ENCODE results near the gene SLC36A3.

Gene SLC36A3

DNA sequence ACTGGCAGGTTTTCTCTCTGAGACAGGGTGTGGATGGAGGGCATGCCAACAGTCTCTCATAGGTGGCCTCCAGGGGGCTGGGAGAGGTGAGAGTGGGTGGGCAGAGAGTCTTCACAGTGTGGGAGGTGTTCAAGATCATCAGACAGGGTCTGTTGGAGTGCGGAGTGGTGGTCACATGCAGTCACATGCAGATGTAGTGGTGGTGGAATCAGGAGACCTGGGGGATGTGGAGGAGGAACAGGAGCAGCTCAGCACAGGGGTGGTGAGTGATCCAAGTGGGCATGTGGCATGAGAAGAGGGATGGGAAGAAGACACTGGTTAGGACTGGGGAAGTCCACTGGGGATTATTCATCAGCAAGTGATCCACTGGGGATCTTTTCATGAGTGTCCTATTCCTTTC lies 44.8 kb downstream of the SLC36A3 start:
- H2AFZ ChIP-seq (ENCODE audit: low read length), result no peak overlapping the region
- no peak overlapping the region for H3K4me2 ChIP-seq (ENCODE audit: insufficient read depth, low read length, poor library complexity, severe bottlenecking)
- no peak overlapping the region for H4K91ac ChIP-seq (ENCODE audit: low read depth, low read length, poor library complexity)
- no peak overlapping the region for H3K4ac ChIP-seq (ENCODE audit: low read length)
- H2BK120ac ChIP-seq (ENCODE audit: low read depth, low read length), result no peak overlapping the region
- no CpG with 5 or more reads among the region's 1 CpG for WGBS, 2 donors (ENCODE audit: extremely low coverage in 2 of 2, insufficient read length in 2 of 2, insufficient replicate concordance in 1 of 2)
- H3K9ac ChIP-seq (ENCODE audit: low read depth, low read length, poor library complexity), result peak overlapping the region; percentile 4
- no peak overlapping the region for H4K8ac ChIP-seq (ENCODE audit: low read depth, low read length)
- H3K9me3 ChIP-seq (replicated peaks in 1 of 2; ENCODE audit: control insufficient read depth in 2 of 2, insufficient read depth in 1 of 2, low read depth in 1 of 2, low read length in 2 of 2), result no peaks in the 10 kb centered on the region
- H3K4me3 ChIP-seq (ENCODE audit: low read length in 2 of 2), result no peak overlapping the region
- H3K27ac ChIP-seq (replicated peaks; ENCODE audit: low read length), result no peak overlapping the region
- no peak for DNase-seq (ENCODE audit: low spot score)
- H3K23ac ChIP-seq (ENCODE audit: low read depth, low read length, poor library complexity), result no peak overlapping the region
- no peaks in the 10 kb centered on the region for H3K27me3 ChIP-seq (ENCODE audit: control insufficient read depth in 3 of 3, insufficient read depth in 3 of 3, low read depth in 1 of 3, low read length in 3 of 3)
- H3K79me1 ChIP-seq (ENCODE audit: low read depth, low read length), result peaks cover 2% of the 10 kb centered on the region
- H3K4me1 ChIP-seq (ENCODE audit: control insufficient read depth in 2 of 2, insufficient read depth in 1 of 2, low read depth in 1 of 2, low read length in 2 of 2), result no peaks in the 10 kb centered on the region
- no peak overlapping the region for H2AK5ac ChIP-seq (ENCODE audit: low read depth, low read length)
- no peak overlapping the region for H2BK5ac ChIP-seq (ENCODE audit: low read length)
- peaks cover 0 to 3% of the 10 kb centered on the region in 2 donors for H3K36me3 ChIP-seq (replicated peaks in 1 of 2; ENCODE audit: control insufficient read depth in 2 of 2, insufficient read depth in 2 of 2, low read length in 2 of 2)
- H2BK15ac ChIP-seq (ENCODE audit: low read length), result no peak overlapping the region
- no peak overlapping the region for H3K18ac ChIP-seq (ENCODE audit: low read length)
- no peak overlapping the region for H2BK12ac ChIP-seq (ENCODE audit: low read length)
- no peak overlapping the region for H3K14ac ChIP-seq (ENCODE audit: low read length)

DNA sequence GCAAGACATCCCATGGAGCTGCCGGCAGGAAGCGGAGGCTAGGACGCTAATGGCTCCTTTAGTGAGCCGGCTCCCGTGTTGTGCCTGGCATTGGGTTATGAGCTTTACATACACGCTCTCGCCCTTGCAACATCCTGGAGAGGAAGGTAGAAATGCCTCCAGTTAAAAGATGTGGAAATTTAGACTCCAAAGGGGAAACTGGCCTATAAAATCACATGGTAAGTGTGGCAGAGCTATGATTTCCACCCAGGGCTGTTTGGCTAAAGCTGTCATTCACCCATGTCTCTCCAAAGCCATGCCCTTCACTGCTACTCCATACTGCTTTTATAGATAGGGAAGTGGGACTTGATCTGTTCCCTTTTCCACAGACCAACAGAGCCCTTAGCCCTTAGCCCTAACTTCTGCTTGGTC lies 45.4 kb downstream of the SLC36A3 start:
- no peak overlapping the region for H3K4ac ChIP-seq (ENCODE audit: low read length)

DNA sequence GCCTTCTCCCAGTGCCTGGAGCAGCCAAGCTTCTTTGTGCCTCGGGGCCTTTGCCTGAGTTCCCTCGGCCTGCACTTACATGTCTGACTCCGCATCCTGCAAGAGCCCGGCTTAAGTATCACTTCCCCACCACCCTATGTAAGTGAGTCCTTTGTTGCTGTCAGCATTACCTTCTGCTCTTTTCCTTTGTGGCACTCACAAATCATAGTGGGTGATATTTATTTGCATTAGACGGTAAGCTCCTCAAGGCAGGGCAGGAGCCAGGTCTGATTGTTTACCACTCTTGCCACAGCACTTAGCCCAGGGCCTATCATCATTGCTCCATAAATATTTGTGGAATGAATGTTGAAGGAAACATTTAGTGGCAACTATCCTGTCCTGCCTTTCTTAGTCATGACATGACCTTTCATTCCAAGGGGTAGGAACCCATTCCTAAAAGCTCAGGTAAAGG lies 45.8 kb downstream of the SLC36A3 start:
- no peak for DNase-seq (ENCODE audit: low spot score)
- no peak overlapping the region for H3K27ac ChIP-seq (replicated peaks; ENCODE audit: low read length)
- H3K23ac ChIP-seq (ENCODE audit: low read depth, low read length, poor library complexity), result no peak overlapping the region
- H2BK120ac ChIP-seq (ENCODE audit: low read depth, low read length), result no peak overlapping the region
- H3K4ac ChIP-seq (ENCODE audit: low read length), result no peak overlapping the region
- no CpG with 5 or more reads among the region's 5 CpGs for whole genome bisulfite sequencing, 2 donors (ENCODE audit: extremely low coverage in 2 of 2, insufficient read length in 2 of 2, insufficient replicate concordance in 1 of 2)
- no peak overlapping the region for H3K18ac ChIP-seq (ENCODE audit: low read length)
- H3K36me3 ChIP-seq (replicated peaks in 1 of 2; ENCODE audit: control insufficient read depth in 2 of 2, insufficient read depth in 2 of 2, low read length in 2 of 2), result peaks cover 0 to 3% of the 10 kb centered on the region in 2 donors
- H2BK12ac ChIP-seq (ENCODE audit: low read length), result no peak overlapping the region
- H2BK5ac ChIP-seq (ENCODE audit: low read length), result no peak overlapping the region
- no peak overlapping the region for H2AK5ac ChIP-seq (ENCODE audit: low read depth, low read length)
- H3K79me1 ChIP-seq (ENCODE audit: low read depth, low read length), result peaks cover 2% of the 10 kb centered on the region
- H4K8ac ChIP-seq (ENCODE audit: low read depth, low read length), result no peak overlapping the region
- H3K9ac ChIP-seq (ENCODE audit: low read depth, low read length, poor library complexity), result no peak overlapping the region
- H3K4me1 ChIP-seq (ENCODE audit: control insufficient read depth in 2 of 2, insufficient read depth in 1 of 2, low read depth in 1 of 2, low read length in 2 of 2), result peaks cover 0 to 4% of the 10 kb centered on the region in 2 donors
- H3K9me3 ChIP-seq (replicated peaks in 1 of 2; ENCODE audit: control insufficient read depth in 2 of 2, insufficient read depth in 1 of 2, low read depth in 1 of 2, low read length in 2 of 2), result no peaks in the 10 kb centered on the region
- no peak overlapping the region for H3K14ac ChIP-seq (ENCODE audit: low read length)
- H3K4me2 ChIP-seq (ENCODE audit: insufficient read depth, low read length, poor library complexity, severe bottlenecking), result no peak overlapping the region
- no peak overlapping the region for H4K91ac ChIP-seq (ENCODE audit: low read depth, low read length, poor library complexity)
- no peak overlapping the region for H2BK15ac ChIP-seq (ENCODE audit: low read length)
- H3K27me3 ChIP-seq (ENCODE audit: control insufficient read depth in 3 of 3, insufficient read depth in 3 of 3, low read depth in 1 of 3, low read length in 3 of 3), result no peaks in the 10 kb centered on the region
- H2AFZ ChIP-seq (ENCODE audit: low read length), result no peak overlapping the region
- no peak overlapping the region for H3K4me3 ChIP-seq (ENCODE audit: low read length in 2 of 2)

More for the DNA sequence above, 45.4 kb downstream of the SLC36A3 start:
- Histone ChIP-seq H3K27me3 (ENCODE audit: control insufficient read depth in 3 of 3, insufficient read depth in 3 of 3, low read depth in 1 of 3, low read length in 3 of 3) (no peaks in the 10 kb centered on the region), H2AFZ (ENCODE audit: low read length) (no peak overlapping the region), H2BK15ac (ENCODE audit: low read length) (no peak overlapping the region), H3K9ac (ENCODE audit: low read depth, low read length, poor library complexity) (no peak overlapping the region), H2BK5ac (ENCODE audit: low read length) (no peak overlapping the region), H2AK5ac (ENCODE audit: low read depth, low read length) (no peak overlapping the region), H3K79me1 (ENCODE audit: low read depth, low read length) (peaks cover 2% of the 10 kb centered on the region), H3K18ac (ENCODE audit: low read length) (no peak overlapping the region), H4K8ac (ENCODE audit: low read depth, low read length) (no peak overlapping the region), H3K9me3 (replicated peaks in 1 of 2; ENCODE audit: control insufficient read depth in 2 of 2, insufficient read depth in 1 of 2, low read depth in 1 of 2, low read length in 2 of 2) (no peaks in the 10 kb centered on the region), H3K14ac (ENCODE audit: low read length) (no peak overlapping the region), H4K91ac (ENCODE audit: low read depth, low read length, poor library complexity) (no peak overlapping the region), H3K23ac (ENCODE audit: low read depth, low read length, poor library complexity) (no peak overlapping the region), H3K36me3 (replicated peaks in 1 of 2; ENCODE audit: control insufficient read depth in 2 of 2, insufficient read depth in 2 of 2, low read length in 2 of 2) (peaks cover 0 to 3% of the 10 kb centered on the region in 2 donors), H2BK120ac (ENCODE audit: low read depth, low read length) (no peak overlapping the region), H3K4me2 (ENCODE audit: insufficient read depth, low read length, poor library complexity, severe bottlenecking) (no peak overlapping the region), H3K27ac (replicated peaks; ENCODE audit: low read length) (no peak overlapping the region), H2BK12ac (ENCODE audit: low read length) (no peak overlapping the region), H3K4me3 (ENCODE audit: low read length in 2 of 2) (no peak overlapping the region), H3K4me1 (ENCODE audit: control insufficient read depth in 2 of 2, insufficient read depth in 1 of 2, low read depth in 1 of 2, low read length in 2 of 2) (peaks cover 0 to 4% of the 10 kb centered on the region in 2 donors)
- WGBS, 2 donors (ENCODE audit: extremely low coverage in 2 of 2, insufficient read length in 2 of 2, insufficient replicate concordance in 1 of 2), result no CpG with 5 or more reads among the region's 7 CpGs
- DNase-seq (ENCODE audit: low spot score), result no peak

DNA sequence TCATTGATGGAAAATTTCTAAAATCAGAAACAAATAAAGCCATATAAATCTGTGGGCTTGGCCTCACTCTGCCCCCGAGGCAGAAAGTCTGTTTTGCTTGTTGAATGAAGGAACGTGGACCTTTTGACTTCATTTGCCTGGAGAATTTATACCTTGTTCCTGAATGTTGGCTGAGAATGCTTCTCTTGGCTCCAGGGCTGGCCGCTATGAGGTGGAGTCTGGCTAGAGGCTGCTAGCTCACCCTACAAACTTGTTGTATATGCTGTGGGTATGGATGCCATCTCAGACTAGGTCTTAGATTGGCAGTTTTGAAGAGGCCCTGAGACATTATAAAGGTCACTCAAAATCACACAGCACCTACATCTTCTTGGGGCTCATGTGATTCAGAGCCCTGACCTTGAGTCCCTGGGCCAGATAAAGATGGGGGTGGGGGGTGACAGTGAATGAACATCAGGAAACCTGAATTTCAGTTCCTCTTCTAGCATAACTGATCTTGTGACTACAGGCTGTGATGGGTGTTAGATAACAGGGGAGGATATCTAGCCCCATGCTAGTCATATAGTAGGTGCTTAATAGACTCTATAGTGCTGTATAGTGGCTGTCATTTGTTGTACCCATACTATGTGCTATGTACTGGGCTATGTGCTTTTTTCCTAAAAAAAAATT lies 47.8 kb downstream of the SLC36A3 start:
- DNase-seq (ENCODE audit: low spot score), result no peak
- H2BK120ac ChIP-seq (ENCODE audit: low read depth, low read length), result no peak overlapping the region
- peaks cover 0 to 4% of the 10 kb centered on the region in 2 donors for H3K4me1 ChIP-seq (ENCODE audit: control insufficient read depth in 2 of 2, insufficient read depth in 1 of 2, low read depth in 1 of 2, low read length in 2 of 2)
- no peak overlapping the region for H3K23ac ChIP-seq (ENCODE audit: low read depth, low read length, poor library complexity)
- H3K27me3 ChIP-seq (ENCODE audit: control insufficient read depth in 3 of 3, insufficient read depth in 3 of 3, low read depth in 1 of 3, low read length in 3 of 3), result peaks cover 0 to 7% (median 0%) of the 10 kb centered on the region in 3 experiments
- H3K4ac ChIP-seq (ENCODE audit: low read length), result no peak overlapping the region
- no peak overlapping the region for H2AFZ ChIP-seq (ENCODE audit: low read length)
- H3K27ac ChIP-seq (replicated peaks; ENCODE audit: low read length), result no peak overlapping the region
- peaks cover 2% of the 10 kb centered on the region for H3K79me1 ChIP-seq (ENCODE audit: low read depth, low read length)
- H3K36me3 ChIP-seq (replicated peaks in 1 of 2; ENCODE audit: control insufficient read depth in 2 of 2, insufficient read depth in 2 of 2, low read length in 2 of 2), result no peaks in the 10 kb centered on the region
- H3K9me3 ChIP-seq (replicated peaks in 1 of 2; ENCODE audit: control insufficient read depth in 2 of 2, insufficient read depth in 1 of 2, low read depth in 1 of 2, low read length in 2 of 2), result no peaks in the 10 kb centered on the region
- H2BK12ac ChIP-seq (ENCODE audit: low read length), result no peak overlapping the region
- no peak overlapping the region for H3K14ac ChIP-seq (ENCODE audit: low read length)
- no peak overlapping the region for H3K18ac ChIP-seq (ENCODE audit: low read length)
- no peak overlapping the region for H4K8ac ChIP-seq (ENCODE audit: low read depth, low read length)
- H2AK5ac ChIP-seq (ENCODE audit: low read depth, low read length), result no peak overlapping the region
- no peak overlapping the region for H2BK5ac ChIP-seq (ENCODE audit: low read length)
- H3K4me3 ChIP-seq (ENCODE audit: low read length in 2 of 2), result no peak overlapping the region
- WGBS, 2 donors (ENCODE audit: extremely low coverage in 2 of 2, insufficient read length in 2 of 2, insufficient replicate concordance in 1 of 2), result no CpG with 5 or more reads among the region's 3 CpGs
- no peak overlapping the region for H3K9ac ChIP-seq (ENCODE audit: low read depth, low read length, poor library complexity)
- H2BK15ac ChIP-seq (ENCODE audit: low read length), result no peak overlapping the region
- no peak overlapping the region for H3K4me2 ChIP-seq (ENCODE audit: insufficient read depth, low read length, poor library complexity, severe bottlenecking)
- no peak overlapping the region for H4K91ac ChIP-seq (ENCODE audit: low read depth, low read length, poor library complexity)

Data from neuronal stem cell (in vitro differentiated cells).